Heart left ventricle (tissue), 13 donors: ENCODE data around the gene DOK3.

ENCODE experiments used
- POLR2A ChIP-seq, 2 donors: fragments of 450-650 bp; IDR thresholded peaks; one replicate each; pipeline ENCODE4 v1.6.1; 2017; ENCODE audit warnings: antibody characterized with exemption in 2 of 2, mild to moderate bottlenecking in 2 of 2, moderate library complexity in 2 of 2
- TF ChIP-seq, protein P1 (sequence below), 12 donors: fragments of 200-600 bp; sonication (generic) in 4 of 12; IDR thresholded peaks; one replicate each; pipeline versions ENCODE4 v1.5.0 to v1.8.0; 2018 to 2022; ENCODE audit warnings: antibody characterized with exemption in 12 of 12, mild to moderate bottlenecking in 5 of 12
- donor health status: ischemic (EF 13 %, LVEDD 7.1; RV severe dilation, severe dysfunction).
- donor health status: DM: no; HTN: yes; CAD: no.
- donor health status: DM: no; HTN: no; CAD: no.
- donor health status: ischemic (EF 25% LVEDD 6.9; RV normal size, moderate dysfunction).
- donor health status: ischemic (EF 25% LVEDD 5.7; RV mildly dilated, moderate dysfunction).
- donor health status: ischemic (EF 35%, LVEDD 5.7; RV mildly dilated, moderate dysfunction).
- donor health status: nonischemic (EF 11% LVEDD 7.7; RV severe dilation, severe dysfunction).
- donor health status: DM: yes; HTN: yes; CAD: no.
- donor health status: PGD.
- donor health status: ischemic (EF 29% LVEDD 5.4; RV normal size, mild dysfunction).
- donor health status: nonischemic (EF 23%, LVEDD 6.1; RV moderate dilation, normal function).

DNA sequence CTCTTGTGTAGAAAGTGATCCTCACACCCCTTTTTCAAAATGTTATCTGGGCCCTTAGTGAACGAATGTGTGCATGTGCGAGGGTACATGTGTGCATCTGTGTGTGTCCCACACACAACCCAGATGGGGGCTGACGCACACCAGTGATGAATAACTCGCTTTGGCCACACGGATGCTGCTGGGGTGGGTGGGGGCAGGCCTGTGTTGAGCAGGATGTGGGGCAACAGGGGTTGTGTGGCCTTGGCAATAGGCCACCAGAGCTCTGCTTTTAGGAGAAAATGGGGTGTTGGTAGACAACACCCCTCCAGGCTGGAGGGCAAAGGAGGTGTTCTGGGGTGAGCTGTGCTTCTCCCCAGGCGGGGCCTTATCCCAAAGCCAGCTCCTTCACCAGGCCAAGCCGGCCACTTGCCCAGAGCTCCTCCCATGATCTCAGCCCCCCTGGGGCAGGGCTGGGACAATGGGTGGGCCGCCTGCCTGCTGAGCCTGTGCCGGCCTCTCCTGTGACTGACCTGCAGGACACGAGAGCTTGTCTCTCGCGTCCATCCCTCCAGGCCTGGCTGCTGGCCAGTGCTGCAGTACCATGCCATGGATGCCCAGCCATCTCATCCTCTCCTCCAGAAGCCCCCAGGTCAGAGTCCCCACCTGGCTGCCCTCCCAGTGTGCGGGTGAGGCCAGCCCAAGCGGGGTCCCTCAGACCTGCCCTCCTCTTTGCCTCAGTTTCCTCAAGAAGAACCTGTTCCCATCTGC is 37.8 kb downstream of the DOK3 start:
- TF ChIP-seq, protein P1, sequence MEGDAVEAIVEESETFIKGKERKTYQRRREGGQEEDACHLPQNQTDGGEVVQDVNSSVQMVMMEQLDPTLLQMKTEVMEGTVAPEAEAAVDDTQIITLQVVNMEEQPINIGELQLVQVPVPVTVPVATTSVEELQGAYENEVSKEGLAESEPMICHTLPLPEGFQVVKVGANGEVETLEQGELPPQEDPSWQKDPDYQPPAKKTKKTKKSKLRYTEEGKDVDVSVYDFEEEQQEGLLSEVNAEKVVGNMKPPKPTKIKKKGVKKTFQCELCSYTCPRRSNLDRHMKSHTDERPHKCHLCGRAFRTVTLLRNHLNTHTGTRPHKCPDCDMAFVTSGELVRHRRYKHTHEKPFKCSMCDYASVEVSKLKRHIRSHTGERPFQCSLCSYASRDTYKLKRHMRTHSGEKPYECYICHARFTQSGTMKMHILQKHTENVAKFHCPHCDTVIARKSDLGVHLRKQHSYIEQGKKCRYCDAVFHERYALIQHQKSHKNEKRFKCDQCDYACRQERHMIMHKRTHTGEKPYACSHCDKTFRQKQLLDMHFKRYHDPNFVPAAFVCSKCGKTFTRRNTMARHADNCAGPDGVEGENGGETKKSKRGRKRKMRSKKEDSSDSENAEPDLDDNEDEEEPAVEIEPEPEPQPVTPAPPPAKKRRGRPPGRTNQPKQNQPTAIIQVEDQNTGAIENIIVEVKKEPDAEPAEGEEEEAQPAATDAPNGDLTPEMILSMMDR (IDR thresholded peaks at IDR 0.05) = no peak
- no peak for TF ChIP-seq POLR2A (IDR thresholded peaks at IDR 0.05)
